ENCODE measurements around the gene LDLRAD4. TPM values are rescaled to one million over a fixed set of nuclear protein-coding genes. Genes with fewer than 3 reads are reported as not detected.

Gene LDLRAD4
- total RNA-seq, 1 donor from 2014 or later, result 1.4 TPM

DNA sequence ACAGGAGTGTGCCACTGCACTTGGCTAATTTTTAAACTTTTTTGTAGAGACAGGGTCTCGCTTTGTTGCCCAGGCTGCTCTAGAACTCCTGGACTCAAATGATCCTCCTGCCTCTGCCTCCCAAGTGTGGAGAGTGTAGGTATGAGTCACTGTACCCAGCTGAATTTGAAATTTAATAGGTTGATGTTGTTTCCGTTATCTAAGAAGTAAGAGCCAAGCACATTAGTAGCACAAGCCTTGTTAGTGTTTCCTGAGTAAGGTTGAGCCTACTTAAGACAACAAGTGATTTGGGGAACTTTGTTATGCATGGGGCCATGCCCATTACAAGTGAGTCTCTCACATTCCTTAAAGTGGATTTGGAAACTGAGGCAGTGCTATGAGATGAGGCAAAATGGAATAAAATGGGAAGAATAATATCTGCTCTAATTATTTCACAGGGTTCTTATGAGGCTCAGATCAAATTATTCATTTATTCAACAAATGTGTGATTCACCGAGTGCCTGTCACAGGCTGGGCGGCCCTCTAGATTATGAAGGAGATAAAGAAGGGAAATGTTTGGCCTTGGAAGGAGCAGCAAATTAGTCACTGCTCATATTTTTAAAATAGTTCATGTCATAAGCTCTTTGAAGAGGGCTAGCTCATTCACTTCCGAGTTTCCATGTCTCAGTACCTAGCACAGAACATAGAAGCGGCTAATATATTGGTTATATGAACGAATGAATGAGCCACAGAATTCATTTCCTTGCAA, 217.2 kb downstream of the LDLRAD4 start:
- Mint-ChIP-seq H3K4me3 (no peak overlapping the region), H3K27ac (ENCODE audit: unreplicated experiment) (no peak overlapping the region), H3K27me3 (ENCODE audit: low read depth) (peaks cover 4% of the 10 kb centered on the region), H3K4me1 (no peaks in the 10 kb centered on the region), H3K9me3 (no peaks in the 10 kb centered on the region), H3K36me3 (ENCODE audit: low read depth) (no peaks in the 10 kb centered on the region)
- no peak for TF ChIP-seq CTCF (conservative IDR thresholded peaks at IDR 0.05)
- no peak for DNase-seq (ENCODE audit: low read depth, low spot score)

DNA sequence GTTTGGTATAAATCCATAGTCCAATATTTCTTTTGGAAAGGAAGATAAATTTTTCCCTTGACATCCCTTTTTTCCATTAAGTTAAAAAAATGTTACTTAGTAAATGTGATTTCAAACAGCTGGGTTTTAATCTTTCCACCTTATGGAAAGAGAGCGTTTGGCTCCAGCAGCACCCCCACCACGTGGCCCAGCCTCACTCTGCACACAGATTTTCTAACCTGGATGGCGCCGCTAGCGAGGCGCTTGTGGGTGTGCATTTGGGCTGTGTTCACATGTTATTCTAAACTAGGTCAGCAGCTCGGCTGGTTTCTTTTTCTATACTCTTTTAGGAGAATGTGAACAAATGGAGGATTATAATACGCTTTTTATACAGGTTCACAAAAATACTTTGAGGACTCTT, 218.0 kb downstream of the LDLRAD4 start:
- Mint-ChIP-seq H3K27ac (ENCODE audit: unreplicated experiment) (no peak overlapping the region), H3K36me3 (ENCODE audit: low read depth) (no peaks in the 10 kb centered on the region), H3K4me3 (no peak overlapping the region), H3K4me1 (no peaks in the 10 kb centered on the region), H3K9me3 (no peaks in the 10 kb centered on the region), H3K27me3 (ENCODE audit: low read depth) (peaks cover 4% of the 10 kb centered on the region)
- TF ChIP-seq CTCF (conservative IDR thresholded peaks at IDR 0.05), result no peak
- DNase-seq (ENCODE audit: low read depth, low spot score), result no peak

DNA sequence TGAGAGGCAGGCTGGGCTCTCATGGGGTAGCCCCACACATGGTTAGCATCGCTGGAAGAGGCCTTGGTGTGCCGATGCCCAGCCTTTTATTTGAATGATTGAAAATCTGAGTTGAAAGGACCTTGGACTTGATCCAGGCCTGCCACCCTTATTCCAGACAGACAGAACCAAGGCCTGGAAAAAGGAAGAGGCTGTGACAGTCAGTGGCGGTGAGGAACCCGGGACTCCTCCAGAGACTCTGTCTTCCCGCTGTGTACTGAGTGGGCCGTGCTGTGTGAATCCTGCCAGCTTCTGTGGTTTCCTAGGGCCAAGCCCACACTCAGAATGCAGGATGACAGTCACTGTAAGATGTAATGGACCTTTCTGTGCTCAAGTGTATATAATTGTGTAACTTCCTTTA, 218.5 kb downstream of the LDLRAD4 start:
- H3K36me3 Mint-ChIP-seq (ENCODE audit: low read depth), result no peaks in the 10 kb centered on the region
- no peak overlapping the region for H3K27ac Mint-ChIP-seq (ENCODE audit: unreplicated experiment)
- no peaks in the 10 kb centered on the region for H3K9me3 Mint-ChIP-seq
- H3K27me3 Mint-ChIP-seq (ENCODE audit: low read depth), result peaks cover under 1% of the 10 kb centered on the region
- H3K4me3 Mint-ChIP-seq, result no peak overlapping the region
- no peak for DNase-seq (ENCODE audit: low read depth, low spot score)
- no peak for TF ChIP-seq CTCF (conservative IDR thresholded peaks at IDR 0.05)
- no peaks in the 10 kb centered on the region for H3K4me1 Mint-ChIP-seq

- Mint-ChIP-seq H3K36me3 (ENCODE audit: low read depth) (no peaks in the 10 kb centered on the region), H3K9me3 (no peaks in the 10 kb centered on the region), H3K4me3 (no peak overlapping the region), H3K27me3 (ENCODE audit: low read depth) (peaks cover 3% of the 10 kb centered on the region), H3K4me1 (no peaks in the 10 kb centered on the region), H3K27ac (ENCODE audit: unreplicated experiment) (no peak overlapping the region)
- TF ChIP-seq CTCF (conservative IDR thresholded peaks at IDR 0.05), result no peak
- DNase-seq (ENCODE audit: low read depth, low spot score), result no peak
Measured at GRCh38 chr18:13437796-13438506, 219.4 kb downstream of the LDLRAD4 start.

DNA sequence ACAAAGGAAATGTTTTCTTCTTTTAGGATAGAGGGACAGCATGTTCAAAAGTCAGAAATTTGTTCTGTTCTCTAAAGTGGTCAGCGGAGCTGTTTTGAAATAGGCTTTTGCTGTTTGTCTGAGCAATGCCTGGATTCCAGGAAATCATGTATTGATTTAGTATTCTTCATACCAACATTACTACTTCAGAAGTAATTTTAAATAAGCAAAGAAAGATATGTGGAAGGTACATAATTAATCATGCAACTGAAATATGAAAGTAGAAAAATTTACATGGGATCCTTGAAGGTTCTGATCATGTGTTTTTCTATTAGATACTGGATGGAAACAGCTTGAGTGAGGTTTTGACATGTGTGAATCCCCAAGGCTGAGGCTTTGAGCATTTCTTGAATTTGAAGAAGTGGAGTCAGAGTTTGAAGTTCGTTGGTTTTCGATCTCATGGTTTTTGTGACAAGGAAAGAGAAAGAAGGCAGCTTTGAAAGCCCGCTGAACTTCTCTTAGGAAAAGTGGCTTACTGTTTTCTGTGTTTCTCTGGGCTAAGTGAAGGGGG, 220.0 kb downstream of the LDLRAD4 start:
- Mint-ChIP-seq H3K4me1 (peaks cover 4% of the 10 kb centered on the region), H3K27me3 (ENCODE audit: low read depth) (peaks cover 9% of the 10 kb centered on the region), H3K9me3 (no peaks in the 10 kb centered on the region), H3K27ac (ENCODE audit: unreplicated experiment) (no peak overlapping the region), H3K4me3 (no peak overlapping the region), H3K36me3 (ENCODE audit: low read depth) (no peaks in the 10 kb centered on the region)
- DNase-seq (ENCODE audit: low read depth, low spot score), result no peak
- TF ChIP-seq CTCF (conservative IDR thresholded peaks at IDR 0.05), result no peak

Data from neural crest cell (in vitro differentiated cells).